AG09319 (cell line): Measurements from ENCODE around the gene EPS8L1.

Experiments used
- DNase-seq: peaks from one replicate; pipeline ENCODE4 v3.0.0-alpha.2; 2010; ENCODE audit warnings: low read depth; ENCODE audit errors: extremely low read depth
- CTCF ChIP-seq: IDR thresholded peaks from 2 replicates; pipeline ENCODE4 v1.5.1; 2011; ENCODE audit warnings: low read depth, mild to moderate bottlenecking, inconsistent platforms, low read length, moderate library complexity

The EPS8L1 gene

DNA sequence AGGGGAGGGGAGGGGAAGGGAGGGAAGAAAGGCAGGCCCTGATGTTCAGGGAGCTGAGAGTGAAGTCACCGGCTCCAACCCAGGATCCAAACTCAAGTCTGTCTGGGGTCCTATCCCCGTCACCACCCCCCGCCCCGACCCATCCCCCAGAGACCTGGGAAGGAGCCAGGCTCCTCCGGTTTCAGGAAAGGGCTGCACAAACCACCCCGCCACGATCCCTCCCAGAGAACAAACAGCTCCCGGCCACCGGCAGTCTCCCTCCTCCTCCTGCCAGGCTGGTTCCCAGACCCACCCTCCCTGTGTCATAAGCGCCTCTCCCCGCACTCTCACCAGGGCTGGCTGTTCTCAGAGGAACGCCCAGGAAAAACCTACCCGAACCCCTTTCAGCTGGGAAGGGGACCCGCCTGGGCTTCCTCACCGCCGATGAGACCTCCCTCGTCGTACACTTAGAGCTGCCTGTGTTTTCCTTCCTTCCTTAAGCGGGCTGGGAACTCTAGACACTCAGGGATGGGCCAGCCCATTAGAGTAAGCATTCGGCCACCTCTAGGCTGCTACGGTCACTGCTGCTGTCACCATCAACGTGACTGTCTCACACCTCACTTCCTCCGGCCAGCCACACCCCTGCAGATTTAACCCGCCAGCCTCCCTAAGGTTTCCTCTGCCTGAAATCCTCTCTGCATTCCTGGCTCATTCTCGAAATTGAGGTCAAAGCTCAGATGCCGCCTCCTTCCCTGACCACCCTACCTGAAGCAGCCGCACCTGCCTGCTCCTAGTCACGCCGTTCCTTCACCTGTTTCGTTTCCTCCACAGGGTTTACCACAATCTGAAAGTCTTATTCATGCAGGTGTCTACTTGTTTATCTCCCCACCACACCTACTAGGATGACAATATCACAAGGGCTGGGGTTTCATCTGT, 6.5 kb upstream of the EPS8L1 start:
- DNase-seq: no peak
- no peak for TF ChIP-seq CTCF

DNA sequence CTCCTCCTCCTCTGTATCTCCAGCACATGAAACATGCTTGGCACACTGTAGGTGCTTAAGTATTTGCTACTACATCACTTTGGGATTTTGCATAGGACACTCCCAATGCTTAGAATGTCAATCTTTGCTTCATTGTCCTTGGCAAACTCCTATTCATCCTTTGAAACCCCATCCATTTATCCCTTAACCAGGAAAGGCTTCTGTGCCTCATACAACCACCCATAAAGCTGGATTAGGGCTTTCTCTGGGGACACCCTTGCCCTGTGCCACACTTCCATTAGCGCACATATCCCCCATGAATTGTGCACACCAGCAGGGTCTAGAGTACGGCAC, 5.8 kb upstream of the EPS8L1 start:
- DNase-seq: no peak
- TF ChIP-seq CTCF: no peak

DNA sequence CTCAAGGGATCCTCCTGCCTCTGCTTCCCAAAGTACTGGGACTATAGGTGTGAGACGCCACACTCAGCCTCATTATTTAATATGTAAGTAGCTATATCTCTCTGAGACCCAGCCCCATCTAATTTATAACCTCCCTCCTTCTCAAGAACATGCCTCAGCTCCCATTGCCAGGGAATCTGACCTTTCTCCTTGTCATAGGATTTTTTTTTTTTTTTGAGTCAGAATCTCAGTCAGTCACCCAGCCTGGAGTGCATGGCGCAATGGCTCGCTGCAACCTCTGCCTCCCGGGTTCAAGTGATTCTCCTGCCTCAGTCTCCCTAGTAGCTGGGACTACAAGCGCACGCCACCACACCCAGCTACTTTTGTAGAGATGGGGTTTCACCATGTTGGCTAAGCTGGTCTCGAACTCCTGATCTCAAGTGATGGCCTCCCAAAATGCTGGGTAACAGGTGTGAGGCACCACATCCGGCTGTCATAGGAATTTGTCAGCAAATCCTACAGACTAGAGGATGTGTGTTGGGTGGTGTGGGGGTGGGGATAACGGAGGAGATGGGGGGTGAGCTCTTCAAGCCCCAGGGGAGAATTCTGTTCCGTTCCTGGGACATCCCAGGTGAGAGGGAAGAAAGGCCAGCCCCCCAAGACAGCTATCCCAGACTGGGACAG, 5.1 kb upstream of the EPS8L1 start:
- no peak for TF ChIP-seq CTCF
- no peak for DNase-seq

GRCh38 chr19:55071129-55071502, 4.6 kb upstream of the EPS8L1 start:
- no peak for DNase-seq
- TF ChIP-seq CTCF: no peak

- TF ChIP-seq CTCF: no peak
- DNase-seq: no peak
Measured at GRCh38 chr19:55071913-55072312, 3.8 kb upstream of the EPS8L1 start.

GRCh38 chr19:55076321-55076720, 652 bp downstream of the EPS8L1 start:
- no peak for DNase-seq
- no peak for TF ChIP-seq CTCF

- no peak for TF ChIP-seq CTCF
- DNase-seq: no peak
Measured at GRCh38 chr19:55077106-55077505, 1.4 kb downstream of the EPS8L1 start.
